Endothelial cell of umbilical vein (primary cell): ENCODE results near the gene GH1.

Experiments
- CTCF ChIP-seq, 2 donors: IDR thresholded peaks; 1 replicate in 1 of 2; 2 replicates in 1 of 2; pipeline ENCODE4 v1.5.1; 2011; ENCODE audit warnings: low read length in 2 of 2, mild to moderate bottlenecking in 2 of 2, moderate library complexity in 2 of 2, control low read depth in 1 of 2, inconsistent platforms in 1 of 2, low read depth in 1 of 2; ENCODE audit not compliant: insufficient read depth in 1 of 2; ENCODE audit errors: extremely low read depth in 1 of 2
- JUN ChIP-seq: IDR thresholded peaks from 2 replicates; pipeline ENCODE4 v1.6.1; 2011; ENCODE audit warnings: borderline replicate concordance, low read depth; ENCODE audit not compliant: insufficient read length, insufficient read depth
- POLR2A ChIP-seq: IDR thresholded peaks from 2 replicates; pipeline ENCODE4 v1.6.1; 2012; ENCODE audit warnings: low read depth, mild to moderate bottlenecking, control low read depth, low read length

GRCh38 chr17:63946440-63947363 lies 28.1 kb upstream of the GH1 start:
- TF ChIP-seq CTCF (IDR thresholded peaks at IDR 0.05; ENCODE audit: extremely low read depth in 1 of 2, insufficient read depth in 1 of 2, low read depth in 1 of 2, low read length in 2 of 2) (peak; percentile 38 to 94), JUN (no peak), POLR2A (no peak)
